Natural killer cell treated with Interleukin-12 subunit alpha and Interleukin-12 subunit beta and Interleukin-15 and Interleukin-18, amount 100 ng/mL, for 72 hours (primary cell): Measurements from ENCODE around the gene DNAJC24. TPM values are rescaled to one million over a fixed set of nuclear protein-coding genes. Genes with fewer than 3 reads are reported as not detected.

Experiments
- ATAC-seq, 2 donors: fragments of 150-1000 bp; cut with Tn5 transposase in 1 of 2; sonication (Bioruptor Pico), chemical (Tn5 transposase) in 1 of 2; 2 replicates each; pipeline ENCODE4 v1.10.0; 2021
- DNase-seq: peaks from one replicate; pipeline ENCODE4 v3.0.0; 2022; ENCODE audit warnings: low spot score
- H3K27ac Mint-ChIP-seq, 2 donors: 1 replicate in 1 of 2; 2 replicates in 1 of 2; pipeline ENCODE4 v1.8.0; 2022; ENCODE audit warnings: mixed read lengths in 2 of 2, mild to moderate bottlenecking in 1 of 2, moderate library complexity in 1 of 2
- H3K27me3 Mint-ChIP-seq, 2 donors: 1 replicate in 1 of 2; 2 replicates in 1 of 2; pipeline ENCODE4 v1.8.0; 2022; ENCODE audit warnings: mixed read lengths in 2 of 2
- H3K36me3 Mint-ChIP-seq: one replicate; pipeline ENCODE4 v1.8.0; 2022; ENCODE audit warnings: mixed read lengths
- H3K4me1 Mint-ChIP-seq, 2 donors: 1 replicate in 1 of 2; 2 replicates in 1 of 2; pipeline ENCODE4 v1.8.0; 2022; ENCODE audit warnings: low read depth in 2 of 2, mixed read lengths in 2 of 2, mild to moderate bottlenecking in 1 of 2
- H3K4me3 Mint-ChIP-seq: one replicate; pipeline ENCODE4 v1.8.0; 2022; ENCODE audit warnings: mixed read lengths
- H3K9me3 Mint-ChIP-seq: 2 replicates; pipeline ENCODE4 v1.8.0; 2022; ENCODE audit warnings: mixed read lengths
- total RNA-seq, 2 donors: library from RNA; stranded (reverse); gene quantifications; one replicate each; pipeline ENCODE4 v1.2.3, GENCODE V29; 2022

Gene DNAJC24
- total RNA-seq, 2 donors from 2014 or later, result 16.7 to 16.8 TPM

DNA sequence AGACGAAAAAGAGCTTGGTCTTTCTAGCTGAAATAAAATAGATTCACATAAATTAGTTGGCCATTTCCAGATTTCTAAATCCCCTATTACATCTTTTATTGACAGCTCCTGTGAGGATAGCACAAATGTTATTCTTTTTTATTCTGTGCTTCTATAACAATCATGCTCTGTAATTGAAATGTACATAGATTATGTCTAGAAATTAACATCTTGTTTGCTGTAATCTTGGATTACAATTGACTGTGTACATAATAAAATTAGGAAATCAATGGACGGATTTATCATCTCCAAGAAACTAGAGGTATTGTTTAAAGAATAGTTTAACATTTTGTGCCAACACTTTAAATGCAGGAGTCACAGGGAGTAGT, 108.5 kb downstream of the DNAJC24 start:
- Mint-ChIP-seq H3K27me3 (no peaks in the 10 kb centered on the region), H3K9me3 (no peaks in the 10 kb centered on the region), H3K36me3 (no peaks in the 10 kb centered on the region), H3K27ac (no peak overlapping the region), H3K4me1 (peaks cover 4 to 8% of the 10 kb centered on the region in 2 donors), H3K4me3 (no peak overlapping the region)
- DNase-seq (no peak), ATAC-seq (no peak)

DNA sequence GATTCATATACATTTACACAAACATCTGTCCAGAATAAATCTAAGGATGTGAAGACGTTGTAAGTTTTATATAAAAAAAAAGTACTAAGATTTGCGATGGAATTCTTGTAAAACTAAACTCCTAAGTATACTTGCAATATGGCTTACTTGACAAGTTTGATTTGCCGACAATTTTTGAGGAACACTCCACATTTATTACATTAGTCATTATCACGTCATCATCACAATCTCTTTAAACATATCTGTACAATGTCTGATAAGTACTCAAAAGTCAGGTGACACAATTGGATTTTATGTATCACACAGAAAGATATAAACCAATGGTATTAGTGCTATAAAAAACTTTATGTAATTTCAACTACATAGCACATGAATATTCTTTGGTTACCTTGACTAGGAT, 109.4 kb downstream of the DNAJC24 start:
- H3K4me3 Mint-ChIP-seq, result no peak overlapping the region
- no peak overlapping the region for H3K27ac Mint-ChIP-seq
- ATAC-seq (no peak), DNase-seq (no peak)
- H3K9me3 Mint-ChIP-seq, result no peaks in the 10 kb centered on the region
- H3K27me3 Mint-ChIP-seq, result no peaks in the 10 kb centered on the region
- H3K4me1 Mint-ChIP-seq, result peaks cover 4 to 8% of the 10 kb centered on the region in 2 donors
- H3K36me3 Mint-ChIP-seq, result no peaks in the 10 kb centered on the region

DNA sequence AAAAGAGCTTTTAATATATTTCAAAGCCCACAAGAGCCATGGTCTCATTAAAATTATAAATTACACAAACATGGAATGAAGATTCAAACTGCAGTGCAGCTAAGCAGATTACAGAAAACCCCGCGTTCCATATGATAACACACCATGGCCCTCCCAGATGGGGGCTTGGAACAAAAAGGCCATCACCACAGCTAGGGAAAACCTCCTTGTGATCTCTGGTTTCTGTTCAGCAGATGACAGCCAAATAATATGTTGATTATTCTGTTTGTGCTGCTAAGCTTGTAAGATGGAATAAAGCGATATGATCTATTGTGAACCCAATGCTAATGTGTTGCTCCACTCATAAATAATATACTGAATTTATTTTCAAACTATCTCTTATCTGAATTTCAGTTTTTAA, 111.3 kb downstream of the DNAJC24 start:
- Mint-ChIP-seq H3K36me3 (no peaks in the 10 kb centered on the region), H3K27ac (no peak overlapping the region), H3K9me3 (no peaks in the 10 kb centered on the region), H3K27me3 (no peaks in the 10 kb centered on the region), H3K4me1 (peaks cover 4 to 8% of the 10 kb centered on the region in 2 donors), H3K4me3 (no peak overlapping the region)
- ATAC-seq (no peak), DNase-seq (no peak)

Other genes starting within 250 kb of the DNAJC24 start
- under 1 TPM in 1 of 2 donors, not detected in 1; 0.14 TPM for gene DCDC1, start 121 bp upstream of the DNAJC24 start, total RNA-seq
- 10 to 100 TPM; 24.9 TPM for gene IMMP1L, start 139.8 kb downstream of the DNAJC24 start, total RNA-seq
- 10 to 100 TPM; 20.6 to 24.3 TPM for gene ELP4, start 139.9 kb downstream of the DNAJC24 start, total RNA-seq